GM12801 (cell line): ENCODE data around the gene P2RY1.

ENCODE experiments used
- TF ChIP-seq, protein P1 (sequence below): IDR thresholded peaks from one replicate; pipeline ENCODE4 v1.5.1; 2011; ENCODE audit warnings: control low read depth; ENCODE audit not compliant: insufficient read length; ENCODE audit errors: extremely low read depth

P2RY1 gene

DNA sequence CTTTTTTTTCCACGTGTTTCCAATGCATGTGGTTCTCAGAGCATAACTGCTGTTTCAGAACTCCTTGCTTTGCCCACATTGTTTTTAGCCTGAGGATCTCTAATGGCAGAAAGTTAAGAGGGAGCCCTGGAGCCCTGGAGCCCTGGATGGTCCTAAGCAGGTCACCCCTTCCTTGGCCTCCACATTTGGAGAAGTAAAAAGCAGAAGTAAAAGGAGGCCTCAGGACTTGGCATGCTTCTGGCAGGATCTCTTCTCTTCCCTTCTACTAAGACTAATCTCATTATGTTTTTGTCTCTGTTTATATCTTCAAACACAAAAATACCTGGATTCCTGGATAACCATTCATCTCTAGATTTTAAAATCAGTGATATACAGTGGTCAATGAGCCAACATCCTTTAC is 50.1 kb downstream of the P2RY1 start:
- TF ChIP-seq, protein P1, sequence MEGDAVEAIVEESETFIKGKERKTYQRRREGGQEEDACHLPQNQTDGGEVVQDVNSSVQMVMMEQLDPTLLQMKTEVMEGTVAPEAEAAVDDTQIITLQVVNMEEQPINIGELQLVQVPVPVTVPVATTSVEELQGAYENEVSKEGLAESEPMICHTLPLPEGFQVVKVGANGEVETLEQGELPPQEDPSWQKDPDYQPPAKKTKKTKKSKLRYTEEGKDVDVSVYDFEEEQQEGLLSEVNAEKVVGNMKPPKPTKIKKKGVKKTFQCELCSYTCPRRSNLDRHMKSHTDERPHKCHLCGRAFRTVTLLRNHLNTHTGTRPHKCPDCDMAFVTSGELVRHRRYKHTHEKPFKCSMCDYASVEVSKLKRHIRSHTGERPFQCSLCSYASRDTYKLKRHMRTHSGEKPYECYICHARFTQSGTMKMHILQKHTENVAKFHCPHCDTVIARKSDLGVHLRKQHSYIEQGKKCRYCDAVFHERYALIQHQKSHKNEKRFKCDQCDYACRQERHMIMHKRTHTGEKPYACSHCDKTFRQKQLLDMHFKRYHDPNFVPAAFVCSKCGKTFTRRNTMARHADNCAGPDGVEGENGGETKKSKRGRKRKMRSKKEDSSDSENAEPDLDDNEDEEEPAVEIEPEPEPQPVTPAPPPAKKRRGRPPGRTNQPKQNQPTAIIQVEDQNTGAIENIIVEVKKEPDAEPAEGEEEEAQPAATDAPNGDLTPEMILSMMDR, result no peak
